Adrenal gland (tissue), 5 donors: Measurements from ENCODE around the gene AKAP7.

Experiments
- POLR2A ChIP-seq, 2 donors: fragments of 450-650 bp; IDR thresholded peaks; one replicate each; pipeline ENCODE4 v1.6.1; 2017; ENCODE audit warnings: antibody characterized with exemption in 2 of 2, mild to moderate bottlenecking in 2 of 2, moderate library complexity in 1 of 2
- TF ChIP-seq, protein P1 (sequence below), 6 experiments: fragments of 450-650 bp in 4 of 6; fragments of 200-600 bp in 2 of 6; sonication (generic) in 1 of 6; IDR thresholded peaks; 1 replicate in 5 of 6; 2 replicates in 1 of 6; pipeline versions ENCODE4 v1.5.1 to v1.8.0; 2016 to 2021; ENCODE audit warnings: antibody characterized with exemption in 6 of 6, mild to moderate bottlenecking in 2 of 6, moderate library complexity in 1 of 6
- donor health status: DM: no; HTN: no; CAD: no.

- TF ChIP-seq, protein P1, sequence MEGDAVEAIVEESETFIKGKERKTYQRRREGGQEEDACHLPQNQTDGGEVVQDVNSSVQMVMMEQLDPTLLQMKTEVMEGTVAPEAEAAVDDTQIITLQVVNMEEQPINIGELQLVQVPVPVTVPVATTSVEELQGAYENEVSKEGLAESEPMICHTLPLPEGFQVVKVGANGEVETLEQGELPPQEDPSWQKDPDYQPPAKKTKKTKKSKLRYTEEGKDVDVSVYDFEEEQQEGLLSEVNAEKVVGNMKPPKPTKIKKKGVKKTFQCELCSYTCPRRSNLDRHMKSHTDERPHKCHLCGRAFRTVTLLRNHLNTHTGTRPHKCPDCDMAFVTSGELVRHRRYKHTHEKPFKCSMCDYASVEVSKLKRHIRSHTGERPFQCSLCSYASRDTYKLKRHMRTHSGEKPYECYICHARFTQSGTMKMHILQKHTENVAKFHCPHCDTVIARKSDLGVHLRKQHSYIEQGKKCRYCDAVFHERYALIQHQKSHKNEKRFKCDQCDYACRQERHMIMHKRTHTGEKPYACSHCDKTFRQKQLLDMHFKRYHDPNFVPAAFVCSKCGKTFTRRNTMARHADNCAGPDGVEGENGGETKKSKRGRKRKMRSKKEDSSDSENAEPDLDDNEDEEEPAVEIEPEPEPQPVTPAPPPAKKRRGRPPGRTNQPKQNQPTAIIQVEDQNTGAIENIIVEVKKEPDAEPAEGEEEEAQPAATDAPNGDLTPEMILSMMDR (IDR thresholded peaks at IDR 0.05), result no peak
- TF ChIP-seq POLR2A (IDR thresholded peaks at IDR 0.05), result no peak
These were observed 134.5 kb downstream of the AKAP7 start for GRCh38 chr6:131269565-131270391.
